PFSK-1 (cell line): ENCODE results near the gene ZNF814.

Source experiments
- POLR2AphosphoS5 ChIP-seq: IDR thresholded peaks from 2 replicates; pipeline ENCODE4 v1.6.1; 2012; ENCODE audit warnings: low read depth, mild to moderate bottlenecking, control low read depth, low read length, moderate library complexity
- TAF1 ChIP-seq: IDR thresholded peaks from 2 replicates; pipeline ENCODE4 v1.6.1; 2012; ENCODE audit warnings: low read length, control low read depth, borderline replicate concordance; ENCODE audit not compliant: insufficient read depth

DNA sequence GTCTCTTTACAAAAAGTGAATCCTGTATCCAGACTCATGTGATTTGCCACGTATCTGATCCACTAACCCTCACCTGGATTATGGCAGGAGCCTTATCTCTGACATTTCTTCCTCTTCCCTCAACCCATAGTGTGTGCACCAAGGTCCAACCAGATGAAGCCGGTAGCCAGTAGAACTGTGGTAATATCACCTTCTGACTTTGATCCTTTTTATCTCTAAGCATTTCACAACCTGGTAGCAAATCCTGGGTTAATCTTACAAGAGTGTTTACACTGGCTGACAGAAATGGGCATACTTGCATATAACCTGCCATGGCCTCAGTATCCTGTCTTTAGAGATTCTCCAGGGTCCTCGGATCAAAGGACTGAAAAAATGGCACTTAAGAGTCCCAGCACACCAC is 25.7 kb upstream of the ZNF814 start:
- no peak for TF ChIP-seq TAF1
- no peak for TF ChIP-seq POLR2AphosphoS5
